Measurements from ENCODE around the gene FSD1L. TPM values are rescaled to one million over a fixed set of nuclear protein-coding genes. Genes with fewer than 3 reads are reported as not detected.

FSD1L gene
- total and polyA plus RNA-seq, 8 donors = 0.78 to 13.2 (median 3.0) TPM; not detected in 1

- no peak for DNase-seq
- Histone ChIP-seq H3K4me1 (no peaks in the 10 kb centered on the region), H3K9me3 (no peaks in the 10 kb centered on the region), H3K4me3 (no peak overlapping the region), H3K36me3 (no peaks in the 10 kb centered on the region), H3K27ac (no peak overlapping the region), H3K27me3 (no peaks in the 10 kb centered on the region)
- no peak for TF ChIP-seq EP300 (IDR thresholded peaks at IDR 0.05)
- no peak for TF ChIP-seq POLR2A (IDR thresholded peaks at IDR 0.05)
- no peak for TF ChIP-seq POLR2AphosphoS5 (IDR thresholded peaks at IDR 0.05)
- TF ChIP-seq, protein P1, sequence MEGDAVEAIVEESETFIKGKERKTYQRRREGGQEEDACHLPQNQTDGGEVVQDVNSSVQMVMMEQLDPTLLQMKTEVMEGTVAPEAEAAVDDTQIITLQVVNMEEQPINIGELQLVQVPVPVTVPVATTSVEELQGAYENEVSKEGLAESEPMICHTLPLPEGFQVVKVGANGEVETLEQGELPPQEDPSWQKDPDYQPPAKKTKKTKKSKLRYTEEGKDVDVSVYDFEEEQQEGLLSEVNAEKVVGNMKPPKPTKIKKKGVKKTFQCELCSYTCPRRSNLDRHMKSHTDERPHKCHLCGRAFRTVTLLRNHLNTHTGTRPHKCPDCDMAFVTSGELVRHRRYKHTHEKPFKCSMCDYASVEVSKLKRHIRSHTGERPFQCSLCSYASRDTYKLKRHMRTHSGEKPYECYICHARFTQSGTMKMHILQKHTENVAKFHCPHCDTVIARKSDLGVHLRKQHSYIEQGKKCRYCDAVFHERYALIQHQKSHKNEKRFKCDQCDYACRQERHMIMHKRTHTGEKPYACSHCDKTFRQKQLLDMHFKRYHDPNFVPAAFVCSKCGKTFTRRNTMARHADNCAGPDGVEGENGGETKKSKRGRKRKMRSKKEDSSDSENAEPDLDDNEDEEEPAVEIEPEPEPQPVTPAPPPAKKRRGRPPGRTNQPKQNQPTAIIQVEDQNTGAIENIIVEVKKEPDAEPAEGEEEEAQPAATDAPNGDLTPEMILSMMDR (IDR thresholded peaks at IDR 0.05) = no peak
- 62 to 80% (median 66%) methylated on average over 6 of the region's 6 CpGs for WGBS, 5 donors
- intact Hi-C loops (cut with DNase I; ENCODE audit: low total_unique reads) = no loop called here
These were observed 44.1 kb upstream of the FSD1L start for GRCh38 chr9:105403552-105404248.

- H3K27ac ChIP-seq = no peak overlapping the region
- H3K36me3 ChIP-seq = no peaks in the 10 kb centered on the region
- no peaks in the 10 kb centered on the region for H3K4me1 ChIP-seq
- peak in 1 of 2 donors; percentile 53 for DNase-seq
- H3K9me3 ChIP-seq = peaks cover 0 to 10% (median 0%) of the 10 kb centered on the region in 4 donors
- 39 to 69% (median 58%) methylated on average over 6 of the region's 6 CpGs for WGBS, 5 donors
- H3K27me3 ChIP-seq = no peaks in the 10 kb centered on the region
- H3K4me3 ChIP-seq = no peak overlapping the region
- intact Hi-C loops (cut with DNase I; ENCODE audit: low total_unique reads) = no loop called here
- TF ChIP-seq EP300 (IDR thresholded peaks at IDR 0.05) (no peak), POLR2AphosphoS5 (IDR thresholded peaks at IDR 0.05) (no peak), POLR2A (IDR thresholded peaks at IDR 0.05) (no peak)
- TF ChIP-seq, protein P1 (IDR thresholded peaks at IDR 0.05) = no peak
These were observed 42.2 kb upstream of the FSD1L start for GRCh38 chr9:105405514-105406131.

GRCh38 chr9:105406369-105406768, 41.5 kb upstream of the FSD1L start:
- no peaks in the 10 kb centered on the region for H3K36me3 ChIP-seq
- 92 to 97% (median 94%) methylated on average over 6 of the region's 6 CpGs for whole genome bisulfite sequencing, 5 donors
- DNase-seq = no peak
- intact Hi-C loops (cut with DNase I; ENCODE audit: low total_unique reads) = no loop called here
- H3K27ac ChIP-seq = no peak overlapping the region
- no peaks in the 10 kb centered on the region for H3K4me1 ChIP-seq
- no peak for TF ChIP-seq EP300 (IDR thresholded peaks at IDR 0.05)
- TF ChIP-seq POLR2AphosphoS5 (IDR thresholded peaks at IDR 0.05) = no peak
- TF ChIP-seq, protein P1 (IDR thresholded peaks at IDR 0.05) = no peak
- TF ChIP-seq POLR2A (IDR thresholded peaks at IDR 0.05) = no peak
- no peaks in the 10 kb centered on the region for H3K27me3 ChIP-seq
- peaks cover 0 to 13% (median 0%) of the 10 kb centered on the region in 4 donors for H3K9me3 ChIP-seq
- no peak overlapping the region for H3K4me3 ChIP-seq

GRCh38 chr9:105413525-105413924, 34.3 kb upstream of the FSD1L start:
- no peak overlapping the region for H3K4me3 ChIP-seq
- H3K27me3 ChIP-seq = no peaks in the 10 kb centered on the region
- peaks cover 0 to 17% (median 2%) of the 10 kb centered on the region in 4 donors for H3K9me3 ChIP-seq
- H3K27ac ChIP-seq = peak overlapping the region in 1 of 5 donors; percentile 20
- TF ChIP-seq, protein P1 (IDR thresholded peaks at IDR 0.05) = peak in 2 of 7 experiments; percentile 5 to 19
- TF ChIP-seq POLR2AphosphoS5 (IDR thresholded peaks at IDR 0.05) = no peak
- intact Hi-C loops (cut with DNase I; ENCODE audit: low total_unique reads) = loop anchor here (10.0 kb wide), 1 partner anchor 219 kb away; no protein-coding TSS in a partner anchor
- peak in 1 of 2 donors; percentile 62 for DNase-seq
- peaks cover 0 to 20% (median 12%) of the 10 kb centered on the region in 4 donors for H3K4me1 ChIP-seq
- 11 to 33% (median 18%) methylated on average over 2 of the region's 2 CpGs for WGBS, 5 donors
- no peaks in the 10 kb centered on the region for H3K36me3 ChIP-seq
